WERI-Rb-1 (cell line): Measurements from ENCODE around the gene NR0B2.

ENCODE experiments used
- DNase-seq: peaks from one replicate; pipeline ENCODE4 v3.0.0-alpha.2; 2020
- H3K27ac ChIP-seq: fragments of 250-450 bp; sonication (Bioruptor Pico); 2 replicates; pipeline ENCODE4 v1.5.1; 2020; ENCODE audit warnings: mild to moderate bottlenecking, moderate library complexity
- H3K27me3 ChIP-seq: fragments of 250-450 bp; sonication (Bioruptor Pico); 2 replicates; pipeline ENCODE4 v1.5.1; 2021; ENCODE audit warnings: mild to moderate bottlenecking, low read depth, moderate library complexity; ENCODE audit not compliant: insufficient read depth, severe bottlenecking
- H3K36me3 ChIP-seq: fragments of 250-450 bp; sonication (Bioruptor Pico); 2 replicates; pipeline ENCODE4 v1.5.1; 2020; ENCODE audit warnings: mild to moderate bottlenecking, moderate library complexity
- H3K4me3 ChIP-seq: 2 replicates; pipeline ENCODE4 v1.5.1; 2011; ENCODE audit warnings: low read depth, mild to moderate bottlenecking, control low read depth, low read length
- H3K9me3 ChIP-seq: fragments of 250-450 bp; sonication (Bioruptor Pico); 2 replicates; pipeline ENCODE4 v1.5.1; 2021; ENCODE audit warnings: mild to moderate bottlenecking, moderate library complexity; ENCODE audit not compliant: severe bottlenecking
- TF ChIP-seq, protein P1 (sequence below): IDR thresholded peaks from 2 replicates; pipeline ENCODE4 v1.5.1; 2011; ENCODE audit warnings: low read depth, mild to moderate bottlenecking, control low read depth, inconsistent platforms, low read length

NR0B2 gene

DNA sequence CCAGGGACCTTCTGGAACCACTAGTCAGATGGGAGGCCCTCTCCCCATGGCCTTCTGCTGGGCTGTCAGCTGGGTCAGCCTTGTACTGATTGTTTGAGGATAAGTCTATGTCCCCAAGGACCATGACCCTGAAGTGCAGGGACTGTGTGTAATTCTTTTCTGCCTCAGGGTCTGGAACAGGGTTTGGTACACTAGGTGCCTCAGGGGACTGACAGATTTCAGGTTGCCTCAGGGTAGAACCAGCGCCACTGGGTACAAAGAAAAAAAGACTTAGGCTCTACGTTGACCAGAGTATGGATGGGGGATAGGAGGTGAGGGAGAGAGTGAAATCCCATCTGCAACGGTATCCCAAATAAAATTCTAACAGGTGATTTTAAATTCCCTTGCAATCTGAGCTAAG lies 43.5 kb upstream of the NR0B2 start:
- Histone ChIP-seq H3K4me3 (no peak overlapping the region), H3K36me3 (no peaks in the 10 kb centered on the region), H3K9me3 (no peaks in the 10 kb centered on the region), H3K27ac (no peak overlapping the region), H3K27me3 (peaks cover 26% of the 10 kb centered on the region)
- TF ChIP-seq, protein P1, sequence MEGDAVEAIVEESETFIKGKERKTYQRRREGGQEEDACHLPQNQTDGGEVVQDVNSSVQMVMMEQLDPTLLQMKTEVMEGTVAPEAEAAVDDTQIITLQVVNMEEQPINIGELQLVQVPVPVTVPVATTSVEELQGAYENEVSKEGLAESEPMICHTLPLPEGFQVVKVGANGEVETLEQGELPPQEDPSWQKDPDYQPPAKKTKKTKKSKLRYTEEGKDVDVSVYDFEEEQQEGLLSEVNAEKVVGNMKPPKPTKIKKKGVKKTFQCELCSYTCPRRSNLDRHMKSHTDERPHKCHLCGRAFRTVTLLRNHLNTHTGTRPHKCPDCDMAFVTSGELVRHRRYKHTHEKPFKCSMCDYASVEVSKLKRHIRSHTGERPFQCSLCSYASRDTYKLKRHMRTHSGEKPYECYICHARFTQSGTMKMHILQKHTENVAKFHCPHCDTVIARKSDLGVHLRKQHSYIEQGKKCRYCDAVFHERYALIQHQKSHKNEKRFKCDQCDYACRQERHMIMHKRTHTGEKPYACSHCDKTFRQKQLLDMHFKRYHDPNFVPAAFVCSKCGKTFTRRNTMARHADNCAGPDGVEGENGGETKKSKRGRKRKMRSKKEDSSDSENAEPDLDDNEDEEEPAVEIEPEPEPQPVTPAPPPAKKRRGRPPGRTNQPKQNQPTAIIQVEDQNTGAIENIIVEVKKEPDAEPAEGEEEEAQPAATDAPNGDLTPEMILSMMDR = no peak
- DNase-seq = no peak

DNA sequence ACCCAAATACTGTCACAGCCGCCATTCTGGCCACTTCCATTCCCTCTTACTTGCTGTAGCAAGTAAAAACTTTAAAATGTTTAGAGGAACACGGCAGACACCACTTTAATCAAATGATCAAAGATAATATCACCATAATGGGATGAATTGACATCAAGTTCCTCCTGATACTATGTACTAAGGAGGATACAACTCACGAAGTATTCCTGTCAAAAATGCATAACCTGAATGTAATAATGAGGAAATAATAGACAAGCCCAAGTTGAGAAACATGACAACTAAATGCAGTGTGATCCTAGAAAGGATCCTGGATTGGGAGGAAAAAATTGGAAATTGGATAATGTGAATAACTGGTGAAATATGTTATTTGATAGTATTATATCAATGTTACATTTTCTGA lies 42.5 kb upstream of the NR0B2 start:
- Histone ChIP-seq H3K9me3 (no peaks in the 10 kb centered on the region), H3K4me3 (no peak overlapping the region), H3K27ac (no peak overlapping the region), H3K27me3 (peaks cover 20% of the 10 kb centered on the region), H3K36me3 (no peaks in the 10 kb centered on the region)
- TF ChIP-seq, protein P1 = no peak
- no peak for DNase-seq

GRCh38 chr1:26953374-26953773 lies 39.6 kb upstream of the NR0B2 start:
- H3K27me3 ChIP-seq = no peaks in the 10 kb centered on the region
- H3K36me3 ChIP-seq = no peaks in the 10 kb centered on the region
- H3K27ac ChIP-seq = no peak overlapping the region
- no peak overlapping the region for H3K4me3 ChIP-seq
- DNase-seq = no peak
- H3K9me3 ChIP-seq = no peaks in the 10 kb centered on the region
- TF ChIP-seq, protein P1 = no peak

- Histone ChIP-seq H3K9me3 (no peaks in the 10 kb centered on the region), H3K4me3 (no peak overlapping the region), H3K36me3 (peaks cover 6% of the 10 kb centered on the region), H3K27ac (no peak overlapping the region), H3K27me3 (no peaks in the 10 kb centered on the region)
- DNase-seq = no peak
- TF ChIP-seq, protein P1 = no peak
Measured at GRCh38 chr1:26951821-26952497, 38.2 kb upstream of the NR0B2 start.

GRCh38 chr1:26951216-26951615 lies 37.4 kb upstream of the NR0B2 start:
- Histone ChIP-seq H3K9me3 (no peaks in the 10 kb centered on the region), H3K27ac (no peak overlapping the region), H3K4me3 (no peak overlapping the region), H3K36me3 (peaks cover 14% of the 10 kb centered on the region), H3K27me3 (no peaks in the 10 kb centered on the region)
- no peak for DNase-seq
- TF ChIP-seq, protein P1 = no peak

- DNase-seq = no peak
- no peak overlapping the region for H3K4me3 ChIP-seq
- no peaks in the 10 kb centered on the region for H3K27me3 ChIP-seq
- TF ChIP-seq, protein P1 = no peak
- no peaks in the 10 kb centered on the region for H3K9me3 ChIP-seq
- H3K36me3 ChIP-seq = peaks cover 20% of the 10 kb centered on the region
- H3K27ac ChIP-seq = no peak overlapping the region
Measured at GRCh38 chr1:26950602-26951001, 36.8 kb upstream of the NR0B2 start.
